ENCODE results near the gene FAF1. TPM values are rescaled to one million over a fixed set of nuclear protein-coding genes. Genes with fewer than 3 reads are reported as not detected.

Gene FAF1
- total RNA-seq, 4 donors from 2014 or later = 23.8 to 64.6 (median 43.9) TPM

- intact Hi-C loops (cut with DNase I) = no loop called here
- Histone ChIP-seq H3K36me3 (peaks cover 0 to 18% (median 0%) of the 10 kb centered on the region in 3 donors), H3K4me3 (peak overlapping the region; percentile 47 to 71 (median 57)), H3K9me3 (no peaks in the 10 kb centered on the region), H3K27ac (peak overlapping the region; percentile 5 to 72 (median 48)), H3K27me3 (peaks cover 0 to 100% (median 45%) of the 10 kb centered on the region in 4 donors), H3K4me1 (peaks cover 27 to 95% (median 37%) of the 10 kb centered on the region in 3 donors)
- WGBS, 2 donors = 7% methylated on average over 3 of the region's 21 CpGs; no CpG with 5 or more reads in 1 of the 2 donors
- DNase-seq = no peak
- TF ChIP-seq CTCF (IDR thresholded peaks at IDR 0.05) = no peak
- TF ChIP-seq POLR2A (IDR thresholded peaks at IDR 0.05) = no peak
Observed at GRCh38 chr1:50422675-50422945, 537.5 kb downstream of the FAF1 start.

GRCh38 chr1:50421768-50422674 is 538.0 kb downstream of the FAF1 start:
- 22 to 38% methylated on average over 25 to 27 of the region's 27 CpGs for WGBS, 2 donors
- Histone ChIP-seq H3K27ac (peak overlapping the region in 3 of 4 donors; percentile 39 to 72 (median 56)), H3K4me1 (peaks cover 23 to 95% (median 36%) of the 10 kb centered on the region in 3 donors), H3K9me3 (no peaks in the 10 kb centered on the region), H3K4me3 (peak overlapping the region; percentile 47 to 71 (median 57)), H3K27me3 (peaks cover 0 to 100% (median 47%) of the 10 kb centered on the region in 4 donors), H3K36me3 (peaks cover 0 to 18% (median 0%) of the 10 kb centered on the region in 3 donors)
- TF ChIP-seq POLR2A (IDR thresholded peaks at IDR 0.05) = no peak
- TF ChIP-seq CTCF (IDR thresholded peaks at IDR 0.05) = no peak
- no peak for DNase-seq
- intact Hi-C loops (cut with DNase I) = no loop called here

GRCh38 chr1:50421366-50421748 is 538.7 kb downstream of the FAF1 start:
- DNase-seq = no peak
- H3K27ac ChIP-seq = no peak overlapping the region
- TF ChIP-seq POLR2A (IDR thresholded peaks at IDR 0.05) = no peak
- TF ChIP-seq CTCF (IDR thresholded peaks at IDR 0.05) = no peak
- H3K4me3 ChIP-seq = peak overlapping the region in 2 of 4 donors; percentile 38 to 57
- intact Hi-C loops (cut with DNase I) = no loop called here
- H3K36me3 ChIP-seq = peaks cover 0 to 18% (median 0%) of the 10 kb centered on the region in 3 donors
- H3K4me1 ChIP-seq = peaks cover 19 to 95% (median 36%) of the 10 kb centered on the region in 3 donors
- 44% methylated on average over 3 of the region's 38 CpGs; no CpG with 5 or more reads in 1 of the 2 donors for WGBS, 2 donors
- H3K27me3 ChIP-seq = peaks cover 0 to 100% (median 45%) of the 10 kb centered on the region in 4 donors
- H3K9me3 ChIP-seq = no peaks in the 10 kb centered on the region

GRCh38 chr1:50420689-50421365 is 539.2 kb downstream of the FAF1 start:
- no peak overlapping the region for H3K27ac ChIP-seq
- H3K4me1 ChIP-seq = peaks cover 19 to 96% (median 36%) of the 10 kb centered on the region in 3 donors
- peaks cover 0 to 18% (median 0%) of the 10 kb centered on the region in 3 donors for H3K36me3 ChIP-seq
- intact Hi-C loops (cut with DNase I) = no loop called here
- H3K9me3 ChIP-seq = no peaks in the 10 kb centered on the region
- TF ChIP-seq CTCF (IDR thresholded peaks at IDR 0.05) = no peak
- TF ChIP-seq POLR2A (IDR thresholded peaks at IDR 0.05) = no peak
- no peak for DNase-seq
- peak overlapping the region in 2 of 4 donors; percentile 38 to 57 for H3K4me3 ChIP-seq
- H3K27me3 ChIP-seq = peaks cover 0 to 100% (median 42%) of the 10 kb centered on the region in 4 donors
- 40 to 60% methylated on average over 14 to 32 of the region's 69 CpGs for WGBS, 2 donors

All from esophagus squamous epithelium (tissue), 5 donors.